ENCODE results near the gene CACNA2D3.

- TF ChIP-seq TAF1 (IDR thresholded peaks at IDR 0.05; ENCODE audit: low read depth) (no peak), EP300 (conservative IDR thresholded peaks at IDR 0.05; ENCODE audit: poor library complexity, severe bottlenecking) (no peak), MXI1 (conservative IDR thresholded peaks at IDR 0.05; ENCODE audit: poor library complexity, severe bottlenecking) (no peak), EZH2 (IDR thresholded peaks at IDR 0.05; ENCODE audit: borderline replicate concordance, insufficient read depth, low read length, poor library complexity, severe bottlenecking) (no peak)
- TF ChIP-seq, protein P1, sequence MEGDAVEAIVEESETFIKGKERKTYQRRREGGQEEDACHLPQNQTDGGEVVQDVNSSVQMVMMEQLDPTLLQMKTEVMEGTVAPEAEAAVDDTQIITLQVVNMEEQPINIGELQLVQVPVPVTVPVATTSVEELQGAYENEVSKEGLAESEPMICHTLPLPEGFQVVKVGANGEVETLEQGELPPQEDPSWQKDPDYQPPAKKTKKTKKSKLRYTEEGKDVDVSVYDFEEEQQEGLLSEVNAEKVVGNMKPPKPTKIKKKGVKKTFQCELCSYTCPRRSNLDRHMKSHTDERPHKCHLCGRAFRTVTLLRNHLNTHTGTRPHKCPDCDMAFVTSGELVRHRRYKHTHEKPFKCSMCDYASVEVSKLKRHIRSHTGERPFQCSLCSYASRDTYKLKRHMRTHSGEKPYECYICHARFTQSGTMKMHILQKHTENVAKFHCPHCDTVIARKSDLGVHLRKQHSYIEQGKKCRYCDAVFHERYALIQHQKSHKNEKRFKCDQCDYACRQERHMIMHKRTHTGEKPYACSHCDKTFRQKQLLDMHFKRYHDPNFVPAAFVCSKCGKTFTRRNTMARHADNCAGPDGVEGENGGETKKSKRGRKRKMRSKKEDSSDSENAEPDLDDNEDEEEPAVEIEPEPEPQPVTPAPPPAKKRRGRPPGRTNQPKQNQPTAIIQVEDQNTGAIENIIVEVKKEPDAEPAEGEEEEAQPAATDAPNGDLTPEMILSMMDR (IDR thresholded peaks at IDR 0.05; ENCODE audit: poor library complexity, severe bottlenecking), result no peak
Observed at GRCh38 chr3:54968546-54969172, 846.3 kb downstream of the CACNA2D3 start.

All from neural cell (in vitro differentiated cells).